Measurements from ENCODE around the gene FBXW8.
"Not testable (repeated sequence)": the region's sequence is repeated elsewhere in the genome, so short reads cannot be mapped to it uniquely, and the experiment has no call there.

The FBXW8 gene

DNA sequence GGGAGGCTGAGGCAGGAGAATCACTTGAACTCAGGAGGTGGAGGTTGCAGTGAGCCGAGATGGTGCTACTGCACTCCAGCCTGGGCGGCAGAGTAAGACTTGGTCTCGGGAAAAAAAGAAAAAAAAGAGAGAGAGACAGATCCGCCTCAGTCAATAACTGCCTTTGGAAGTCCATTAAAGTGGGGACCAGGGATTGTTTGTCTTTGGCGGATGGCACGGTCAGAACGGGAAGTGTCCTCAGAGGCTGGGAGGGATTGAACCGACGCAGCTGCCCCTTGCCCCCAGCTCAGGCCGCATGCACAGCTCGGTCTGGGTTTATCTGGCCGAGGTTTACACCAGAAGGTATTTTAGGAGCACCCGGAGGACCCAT, 134.0 kb downstream of the FBXW8 start:
- Mint-ChIP-seq H3K36me3 (no peaks in the 10 kb centered on the region), H3K27ac (no peak overlapping the region), H3K27me3 (no peaks in the 10 kb centered on the region), H3K4me1 (ENCODE audit: low read depth) (no peaks in the 10 kb centered on the region), H3K4me3 (no peak overlapping the region), H3K9me3 (ENCODE audit: low read depth) (no peaks in the 10 kb centered on the region)

GRCh38 chr12:117045160-117046010, 134.6 kb downstream of the FBXW8 start:
- no peak overlapping the region for H3K27ac Mint-ChIP-seq
- no peaks in the 10 kb centered on the region for H3K36me3 Mint-ChIP-seq
- no peak overlapping the region for H3K4me3 Mint-ChIP-seq
- no peaks in the 10 kb centered on the region for H3K27me3 Mint-ChIP-seq
- no peaks in the 10 kb centered on the region for H3K9me3 Mint-ChIP-seq (ENCODE audit: low read depth)
- no peaks in the 10 kb centered on the region for H3K4me1 Mint-ChIP-seq (ENCODE audit: low read depth)

- H3K36me3 Mint-ChIP-seq = no peaks in the 10 kb centered on the region
- no peak overlapping the region for H3K4me3 Mint-ChIP-seq
- H3K9me3 Mint-ChIP-seq (ENCODE audit: low read depth) = no peaks in the 10 kb centered on the region
- no peaks in the 10 kb centered on the region for H3K27me3 Mint-ChIP-seq
- H3K27ac Mint-ChIP-seq = no peak overlapping the region
- H3K4me1 Mint-ChIP-seq (ENCODE audit: low read depth) = no peaks in the 10 kb centered on the region
These were observed 135.2 kb downstream of the FBXW8 start for GRCh38 chr12:117046011-117046369.

DNA sequence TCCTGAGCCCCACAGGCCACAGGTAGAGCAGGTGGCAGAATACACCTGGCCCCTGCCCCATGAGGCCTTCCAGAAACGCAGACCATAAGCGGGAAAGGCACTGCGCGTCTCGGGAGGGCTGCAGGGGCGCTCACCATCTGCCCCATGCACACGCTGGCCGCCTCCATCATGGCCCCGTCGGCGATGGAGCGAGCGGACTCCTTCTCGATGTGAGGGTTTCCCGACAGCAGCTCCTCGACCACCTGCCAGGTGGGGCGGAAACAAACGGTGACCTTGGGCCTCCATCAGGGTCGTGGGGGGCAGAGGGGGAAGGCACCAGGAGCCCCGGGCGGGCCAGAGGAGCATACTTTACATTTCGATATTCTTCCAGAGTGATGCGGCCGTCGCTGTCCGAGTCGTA, 135.7 kb downstream of the FBXW8 start:
- Mint-ChIP-seq H3K4me3 (no peak overlapping the region), H3K9me3 (ENCODE audit: low read depth) (no peaks in the 10 kb centered on the region), H3K27ac (no peak overlapping the region), H3K27me3 (no peaks in the 10 kb centered on the region), H3K4me1 (ENCODE audit: low read depth) (no peaks in the 10 kb centered on the region), H3K36me3 (no peaks in the 10 kb centered on the region)

DNA sequence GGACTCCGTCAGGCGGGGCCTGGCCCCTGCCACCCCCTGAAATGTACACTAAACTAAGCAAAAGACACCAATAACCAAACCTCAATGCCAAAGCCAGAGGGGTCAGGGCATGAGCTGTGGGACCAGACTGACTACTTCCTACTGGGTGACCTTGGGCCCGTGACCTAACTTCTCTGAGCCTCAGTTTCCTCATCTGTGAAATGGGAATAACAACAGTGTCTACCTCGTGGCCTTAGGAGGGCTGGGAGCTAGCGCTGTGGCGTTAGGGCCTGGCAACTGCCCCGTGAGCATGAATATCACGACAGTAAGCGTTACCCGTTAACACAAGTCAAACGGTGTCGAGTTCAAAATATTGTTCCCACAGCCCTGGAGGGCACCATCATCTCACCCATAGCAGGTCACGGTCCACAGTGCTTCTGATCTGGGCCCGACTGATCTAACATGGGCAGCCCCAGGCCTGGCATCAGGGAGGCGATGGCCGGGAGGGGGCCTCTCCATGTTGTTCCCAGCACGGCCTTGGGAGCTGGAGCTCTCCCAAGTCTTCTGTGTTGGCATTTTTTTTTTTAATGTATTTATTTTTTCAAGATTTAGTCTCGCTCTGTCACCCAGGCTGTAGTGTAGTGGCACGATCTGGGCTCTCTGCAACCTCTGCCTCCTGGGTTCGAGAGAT, 136.2 kb downstream of the FBXW8 start:
- no peaks in the 10 kb centered on the region for H3K9me3 Mint-ChIP-seq (ENCODE audit: low read depth)

GRCh38 chr12:117047810-117048584, 137.2 kb downstream of the FBXW8 start:
- H3K9me3 Mint-ChIP-seq (ENCODE audit: low read depth) = no peaks in the 10 kb centered on the region
- H3K27me3 Mint-ChIP-seq = no peaks in the 10 kb centered on the region
- no peak overlapping the region for H3K4me3 Mint-ChIP-seq

More for the DNA sequence above, 136.2 kb downstream of the FBXW8 start:
- Mint-ChIP-seq H3K4me3 (no peak overlapping the region), H3K36me3 (no peaks in the 10 kb centered on the region), H3K27me3 (no peaks in the 10 kb centered on the region), H3K27ac (no peak overlapping the region), H3K4me1 (ENCODE audit: low read depth) (no peaks in the 10 kb centered on the region)

GRCh38 chr12:117048585-117048904, 137.8 kb downstream of the FBXW8 start:
- Mint-ChIP-seq H3K27ac (no peak overlapping the region), H3K27me3 (no peaks in the 10 kb centered on the region), H3K9me3 (ENCODE audit: low read depth) (no peaks in the 10 kb centered on the region), H3K4me1 (ENCODE audit: low read depth) (no peaks in the 10 kb centered on the region), H3K4me3 (no peak overlapping the region), H3K36me3 (peaks cover 1% of the 10 kb centered on the region)

More at GRCh38 chr12:117047810-117048584, 137.2 kb downstream of the FBXW8 start:
- Mint-ChIP-seq H3K27ac (no peak overlapping the region), H3K36me3 (no peaks in the 10 kb centered on the region), H3K4me1 (ENCODE audit: low read depth) (no peaks in the 10 kb centered on the region)

DNA sequence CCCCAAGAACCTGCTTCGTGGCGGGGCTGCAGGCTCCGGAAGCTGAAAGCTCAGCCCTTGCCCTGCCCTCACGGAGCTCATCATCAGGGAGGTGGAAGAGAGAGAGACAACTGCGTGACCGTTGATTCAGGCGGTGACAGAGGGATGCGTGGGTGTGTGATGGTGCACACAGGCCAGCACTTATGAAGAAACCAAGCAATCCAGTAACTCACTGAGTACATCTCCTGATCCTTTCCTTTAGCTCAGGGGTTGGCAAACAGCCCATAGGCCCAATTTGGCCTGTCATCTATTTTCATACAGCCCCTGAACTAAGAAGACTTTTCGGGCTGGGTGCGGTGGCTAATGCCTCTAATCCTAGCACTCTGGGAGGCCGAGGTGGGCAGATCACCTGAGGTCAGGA, 138.5 kb downstream of the FBXW8 start:
- no peaks in the 10 kb centered on the region for H3K9me3 Mint-ChIP-seq (ENCODE audit: low read depth)
- peaks cover 2% of the 10 kb centered on the region for H3K36me3 Mint-ChIP-seq
- H3K27me3 Mint-ChIP-seq = no peaks in the 10 kb centered on the region
- H3K27ac Mint-ChIP-seq = no peak overlapping the region
- H3K4me3 Mint-ChIP-seq = no peak overlapping the region
- H3K4me1 Mint-ChIP-seq (ENCODE audit: low read depth) = no peaks in the 10 kb centered on the region

- peaks cover 2% of the 10 kb centered on the region for H3K36me3 Mint-ChIP-seq
These were observed 139.3 kb downstream of the FBXW8 start for GRCh38 chr12:117050060-117050459.

DNA sequence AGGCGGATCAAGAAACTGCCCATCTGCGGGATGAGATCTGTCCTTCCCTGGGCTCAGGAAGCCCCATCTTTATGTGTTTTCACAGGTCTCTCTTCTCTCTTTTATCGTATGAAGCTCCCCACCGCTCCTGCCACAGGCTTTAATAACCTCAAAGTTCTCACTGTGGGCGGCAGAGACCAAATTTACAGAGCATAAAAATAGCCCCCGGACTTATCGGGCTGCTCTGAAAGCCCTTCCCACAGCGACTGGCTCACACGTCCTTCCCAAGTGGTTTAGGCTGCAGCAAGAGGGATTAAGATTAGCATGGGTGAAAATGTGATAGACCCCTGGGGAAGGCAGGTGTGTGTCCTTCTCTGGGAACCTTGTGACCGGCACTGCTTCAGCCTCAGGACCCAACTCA, 140.6 kb downstream of the FBXW8 start:
- Mint-ChIP-seq H3K4me3 (no peak overlapping the region), H3K9me3 (ENCODE audit: low read depth) (no peaks in the 10 kb centered on the region), H3K27ac (no peak overlapping the region), H3K27me3 (no peaks in the 10 kb centered on the region), H3K36me3 (peaks cover 2% of the 10 kb centered on the region), H3K4me1 (ENCODE audit: low read depth) (no peaks in the 10 kb centered on the region)

More at GRCh38 chr12:117050060-117050459, 139.3 kb downstream of the FBXW8 start:
- H3K9me3 Mint-ChIP-seq (ENCODE audit: low read depth) = no peaks in the 10 kb centered on the region
- H3K4me3 Mint-ChIP-seq = no peak overlapping the region
- no peak overlapping the region for H3K27ac Mint-ChIP-seq
- no peaks in the 10 kb centered on the region for H3K4me1 Mint-ChIP-seq (ENCODE audit: low read depth)
- no peaks in the 10 kb centered on the region for H3K27me3 Mint-ChIP-seq

GRCh38 chr12:117052386-117053049, 141.8 kb downstream of the FBXW8 start:
- Mint-ChIP-seq H3K36me3 (peaks cover 2% of the 10 kb centered on the region), H3K4me3 (no peak overlapping the region), H3K27me3 (no peaks in the 10 kb centered on the region), H3K27ac (no peak overlapping the region), H3K9me3 (ENCODE audit: low read depth) (no peaks in the 10 kb centered on the region), H3K4me1 (ENCODE audit: low read depth) (no peaks in the 10 kb centered on the region)

DNA sequence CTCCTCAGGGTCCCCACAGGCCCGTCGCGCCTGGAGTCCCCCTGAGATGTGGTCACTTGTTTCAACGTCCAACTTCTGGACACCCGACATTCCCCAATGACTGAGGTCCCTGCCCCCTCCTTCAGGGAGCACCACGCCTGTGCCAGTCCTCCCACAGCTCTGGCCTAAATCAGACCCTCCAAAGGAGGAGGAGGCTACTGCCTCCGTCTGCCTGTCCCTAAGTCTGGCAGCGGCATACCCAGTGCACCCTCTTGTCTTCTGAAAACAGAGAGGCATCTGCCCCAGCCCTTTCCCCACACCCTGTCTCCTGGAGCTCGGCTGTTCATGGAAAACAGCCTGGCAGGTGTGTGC, 142.3 kb downstream of the FBXW8 start:
- H3K36me3 Mint-ChIP-seq = peaks cover 2% of the 10 kb centered on the region
- H3K27ac Mint-ChIP-seq = no peak overlapping the region
- H3K9me3 Mint-ChIP-seq (ENCODE audit: low read depth) = no peaks in the 10 kb centered on the region
- H3K27me3 Mint-ChIP-seq = no peaks in the 10 kb centered on the region
- H3K4me1 Mint-ChIP-seq (ENCODE audit: low read depth) = no peaks in the 10 kb centered on the region
- H3K4me3 Mint-ChIP-seq = no peak overlapping the region

GRCh38 chr12:117053597-117054201, 142.9 kb downstream of the FBXW8 start:
- Mint-ChIP-seq H3K4me3 (no peak overlapping the region), H3K27me3 (no peaks in the 10 kb centered on the region), H3K36me3 (peaks cover 2% of the 10 kb centered on the region), H3K9me3 (ENCODE audit: low read depth) (no peaks in the 10 kb centered on the region), H3K4me1 (ENCODE audit: low read depth) (no peaks in the 10 kb centered on the region), H3K27ac (no peak overlapping the region)

DNA sequence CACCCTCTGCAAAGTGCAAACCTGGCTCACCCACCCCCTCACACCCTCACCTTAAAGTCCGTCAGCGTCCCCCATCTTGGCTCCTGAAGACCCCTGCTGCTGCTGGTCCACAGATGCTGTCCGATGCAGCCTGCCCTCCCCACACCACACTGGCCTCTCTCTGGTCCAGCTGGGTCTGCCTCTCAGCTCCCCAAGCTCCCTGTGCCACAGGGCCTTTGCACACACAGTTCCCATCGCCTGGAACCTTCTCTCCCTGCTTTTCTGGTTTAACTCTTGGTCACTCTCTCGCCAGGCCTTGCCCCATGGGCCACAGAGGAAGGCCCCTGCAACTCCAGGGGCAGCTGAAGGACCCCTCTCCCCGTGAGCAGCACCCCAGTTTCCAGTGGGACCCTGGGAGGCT, 143.5 kb downstream of the FBXW8 start:
- H3K27me3 Mint-ChIP-seq = no peaks in the 10 kb centered on the region
- no peaks in the 10 kb centered on the region for H3K9me3 Mint-ChIP-seq (ENCODE audit: low read depth)
- H3K4me3 Mint-ChIP-seq = no peak overlapping the region
- H3K4me1 Mint-ChIP-seq (ENCODE audit: low read depth) = no peaks in the 10 kb centered on the region
- no peak overlapping the region for H3K27ac Mint-ChIP-seq
- H3K36me3 Mint-ChIP-seq = peaks cover 2% of the 10 kb centered on the region

GRCh38 chr12:117057626-117058025, 146.9 kb downstream of the FBXW8 start:
- peaks cover 14% of the 10 kb centered on the region for H3K4me1 Mint-ChIP-seq (ENCODE audit: low read depth)
- not testable (repeated sequence) for H3K27me3 Mint-ChIP-seq; H3K27ac Mint-ChIP-seq; H3K9me3 Mint-ChIP-seq (ENCODE audit: low read depth); H3K36me3 Mint-ChIP-seq; H3K4me3 Mint-ChIP-seq
